Astrocyte (in vitro differentiated cells and primary cell): Measurements from ENCODE around the gene CTSW. TPM values are rescaled to one million over a fixed set of nuclear protein-coding genes. Genes with fewer than 3 reads are reported as not detected.

Source experiments
- DNase-seq: peaks from one replicate; pipeline ENCODE4 v3.0.0-alpha.2; 2010; ENCODE audit warnings: low read depth
- FAIRE-seq: peaks from 2 replicates; lab custom pipeline; 2011; peaks lifted over from hg19 to GRCh38; lab: Jason Lieb, UNC
- H2AFZ ChIP-seq: 2 replicates; pipeline ENCODE4 v1.6.0; 2012; ENCODE audit warnings: low read depth, low read length, inconsistent platforms
- H3K27ac ChIP-seq: 2 replicates; pipeline ENCODE4 v1.5.1; 2011; ENCODE audit warnings: low read depth, low read length, inconsistent platforms
- H3K27me3 ChIP-seq: 2 replicates; pipeline ENCODE4 v1.6.0; 2011; ENCODE audit warnings: low read length, inconsistent platforms; ENCODE audit not compliant: insufficient read depth
- H3K36me3 ChIP-seq: 2 replicates; pipeline ENCODE4 v1.5.1; 2011; ENCODE audit warnings: low read length, inconsistent platforms; ENCODE audit not compliant: insufficient read depth
- H3K4me1 ChIP-seq: 2 replicates; pipeline ENCODE4 v1.5.1; 2011; ENCODE audit warnings: low read length, inconsistent platforms; ENCODE audit not compliant: insufficient read depth
- H3K4me2 ChIP-seq: 2 replicates; pipeline ENCODE4 v1.6.0; 2012; ENCODE audit warnings: low read length, inconsistent platforms
- H3K4me3 ChIP-seq: 2 replicates; pipeline ENCODE4 v1.5.1; 2011; ENCODE audit warnings: low read depth, mild to moderate bottlenecking, low read length, inconsistent platforms; ENCODE audit not compliant: insufficient read depth
- H3K79me2 ChIP-seq: 2 replicates; pipeline ENCODE4 v1.6.0; 2012; ENCODE audit warnings: mild to moderate bottlenecking, low read length, inconsistent platforms; ENCODE audit not compliant: insufficient read depth
- H3K9ac ChIP-seq: 2 replicates; pipeline ENCODE4 v1.6.0; 2012; ENCODE audit warnings: mild to moderate bottlenecking, low read length, inconsistent platforms
- H3K9me3 ChIP-seq: 2 replicates; pipeline ENCODE4 v1.5.1; 2012; ENCODE audit warnings: low read depth, mild to moderate bottlenecking, low read length, inconsistent platforms; ENCODE audit not compliant: insufficient read depth
- H4K20me1 ChIP-seq: 2 replicates; pipeline ENCODE4 v1.6.0; 2012; ENCODE audit warnings: low read length, inconsistent platforms; ENCODE audit not compliant: insufficient read depth
- H3K27ac Mint-ChIP-seq: one replicate; pipeline ENCODE4 v1.8.0; 2021; ENCODE audit warnings: mild to moderate bottlenecking, mixed read lengths; ENCODE audit not compliant: unreplicated experiment
- H3K27me3 Mint-ChIP-seq: one replicate; pipeline ENCODE4 v1.8.0; 2021; ENCODE audit warnings: low read depth, mixed read lengths; ENCODE audit not compliant: unreplicated experiment
- H3K36me3 Mint-ChIP-seq: one replicate; pipeline ENCODE4 v1.8.0; 2021; ENCODE audit warnings: low read depth, mixed read lengths; ENCODE audit not compliant: unreplicated experiment
- H3K4me1 Mint-ChIP-seq: one replicate; pipeline ENCODE4 v1.8.0; 2021; ENCODE audit warnings: low read depth, mixed read lengths; ENCODE audit not compliant: unreplicated experiment
- H3K4me3 Mint-ChIP-seq: one replicate; pipeline ENCODE4 v1.8.0; 2021; ENCODE audit warnings: mild to moderate bottlenecking, moderate library complexity, mixed read lengths; ENCODE audit not compliant: unreplicated experiment
- H3K9me3 Mint-ChIP-seq: one replicate; pipeline ENCODE4 v1.8.0; 2021; ENCODE audit warnings: mild to moderate bottlenecking, mixed read lengths; ENCODE audit not compliant: unreplicated experiment
- EZH2 ChIP-seq: IDR thresholded peaks from 2 replicates; pipeline ENCODE4 v1.6.1; 2012; ENCODE audit warnings: mild to moderate bottlenecking, low read length, inconsistent platforms; ENCODE audit not compliant: insufficient read depth
- total RNA-seq: library from RNA; stranded (reverse); gene quantifications from 2 replicates; pipeline ENCODE4 v1.2.1, GENCODE V29; 2021
- TF ChIP-seq, protein P1 (sequence below): IDR thresholded peaks from 2 replicates; pipeline ENCODE4 v1.5.1; 2011; ENCODE audit warnings: low read depth, mild to moderate bottlenecking, inconsistent platforms, low read length, moderate library complexity; ENCODE audit not compliant: insufficient read depth

Gene CTSW
- total RNA-seq, 1 donor from 2014 or later: not detected

DNA sequence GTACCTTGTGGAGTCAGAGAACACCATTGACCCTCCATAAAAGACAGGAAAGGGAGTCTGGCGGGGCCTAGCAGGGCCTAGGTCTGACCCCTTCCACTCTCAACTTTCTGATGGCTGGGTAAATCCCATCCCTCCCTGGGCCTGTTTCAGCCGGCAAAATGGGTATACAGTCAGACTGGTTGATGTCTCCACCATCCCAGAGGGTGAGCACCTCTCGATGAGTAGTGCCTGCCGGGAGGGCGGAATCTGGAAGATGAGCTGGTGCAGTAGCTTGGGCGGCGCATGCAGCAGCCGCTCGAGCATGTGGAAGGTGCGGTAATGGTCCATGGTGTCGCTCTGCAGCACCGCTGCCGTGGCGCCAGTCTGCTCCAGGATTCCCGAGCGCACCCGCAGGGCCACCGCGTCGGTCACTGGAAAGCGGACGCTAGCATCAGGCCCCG lies 8.1 kb downstream of the CTSW start:
- Mint-ChIP-seq H3K36me3 (peaks cover 15% of the 10 kb centered on the region), H3K27ac (peak overlapping the region; percentile 69), H3K27me3 (no peaks in the 10 kb centered on the region), H3K4me1 (peaks cover 28% of the 10 kb centered on the region), H3K4me3 (peak overlapping the region; percentile 97), H3K9me3 (no peaks in the 10 kb centered on the region)
- H3K4me3 ChIP-seq: peak overlapping the region; percentile 87
- FAIRE-seq: no peak
- H2AFZ ChIP-seq: peak overlapping the region; percentile 95
- peak overlapping the region; percentile 99 for H3K4me2 ChIP-seq
- DNase-seq: no peak
- TF ChIP-seq, protein P1, sequence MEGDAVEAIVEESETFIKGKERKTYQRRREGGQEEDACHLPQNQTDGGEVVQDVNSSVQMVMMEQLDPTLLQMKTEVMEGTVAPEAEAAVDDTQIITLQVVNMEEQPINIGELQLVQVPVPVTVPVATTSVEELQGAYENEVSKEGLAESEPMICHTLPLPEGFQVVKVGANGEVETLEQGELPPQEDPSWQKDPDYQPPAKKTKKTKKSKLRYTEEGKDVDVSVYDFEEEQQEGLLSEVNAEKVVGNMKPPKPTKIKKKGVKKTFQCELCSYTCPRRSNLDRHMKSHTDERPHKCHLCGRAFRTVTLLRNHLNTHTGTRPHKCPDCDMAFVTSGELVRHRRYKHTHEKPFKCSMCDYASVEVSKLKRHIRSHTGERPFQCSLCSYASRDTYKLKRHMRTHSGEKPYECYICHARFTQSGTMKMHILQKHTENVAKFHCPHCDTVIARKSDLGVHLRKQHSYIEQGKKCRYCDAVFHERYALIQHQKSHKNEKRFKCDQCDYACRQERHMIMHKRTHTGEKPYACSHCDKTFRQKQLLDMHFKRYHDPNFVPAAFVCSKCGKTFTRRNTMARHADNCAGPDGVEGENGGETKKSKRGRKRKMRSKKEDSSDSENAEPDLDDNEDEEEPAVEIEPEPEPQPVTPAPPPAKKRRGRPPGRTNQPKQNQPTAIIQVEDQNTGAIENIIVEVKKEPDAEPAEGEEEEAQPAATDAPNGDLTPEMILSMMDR: no peak
- TF ChIP-seq EZH2: no peak
- H3K36me3 ChIP-seq: peaks cover 17% of the 10 kb centered on the region
- peaks cover 61% of the 10 kb centered on the region for H4K20me1 ChIP-seq
- H3K9me3 ChIP-seq: no peaks in the 10 kb centered on the region
- peak overlapping the region; percentile 87 for H3K9ac ChIP-seq
- peak overlapping the region; percentile 85 for H3K27ac ChIP-seq
- peaks cover 52% of the 10 kb centered on the region for H3K79me2 ChIP-seq
- H3K4me1 ChIP-seq: peaks cover 55% of the 10 kb centered on the region
- no peaks in the 10 kb centered on the region for H3K27me3 ChIP-seq

DNA sequence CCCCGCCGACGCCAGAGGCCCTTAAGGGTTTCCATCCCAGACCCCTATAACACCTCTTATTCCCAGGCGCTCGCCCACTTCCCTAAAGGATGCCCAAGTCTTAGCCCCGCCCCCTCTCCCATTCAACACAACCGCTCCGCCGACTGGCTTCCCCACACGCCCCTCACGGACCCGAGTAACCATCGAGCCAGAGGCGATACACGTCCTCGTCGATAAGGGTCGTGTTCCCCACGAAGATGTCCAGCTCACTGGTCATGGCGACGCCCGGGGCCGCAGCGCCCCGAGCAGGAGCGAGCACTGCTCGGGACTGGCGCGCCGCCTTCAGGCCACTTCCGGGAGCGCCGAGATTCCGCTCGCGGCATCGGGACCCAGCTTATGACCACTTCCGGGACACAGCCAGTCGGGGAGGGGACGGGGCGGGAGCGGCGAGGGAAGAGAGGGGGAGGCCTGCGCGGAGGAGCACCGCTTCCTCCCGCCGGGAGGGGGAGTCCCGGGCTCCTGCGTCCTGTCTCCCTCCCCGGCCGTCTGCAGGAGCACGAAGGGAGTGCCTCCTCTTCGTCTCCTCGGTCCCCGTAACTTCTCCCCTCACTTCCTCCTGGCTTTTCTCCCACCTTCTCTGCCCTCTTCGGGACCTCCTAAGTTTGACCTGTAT lies 8.7 kb downstream of the CTSW start, which contains the start of gene FIBP:
Gene FIBP, minus strand, starts transcription at position 309 of the 652 bp plus-strand sequence. Its CDS starts 53 bp downstream, at position 256.
- Histone ChIP-seq H3K36me3 (peaks cover 15% of the 10 kb centered on the region), H3K4me3 (peak within 1 kb of the TSS; percentile 87), H3K9ac (peak within 1 kb of the TSS; percentile 87), H3K9me3 (no peaks in the 10 kb centered on the region), H3K27me3 (no peaks in the 10 kb centered on the region), H3K4me1 (peaks cover 59% of the 10 kb centered on the region), H3K27ac (peak within 1 kb of the TSS; percentile 85), H3K4me2 (peak within 1 kb of the TSS; percentile 99), H2AFZ (peak within 1 kb of the TSS; percentile 95), H3K79me2 (peaks cover 58% of the 10 kb centered on the region), H4K20me1 (peaks cover 61% of the 10 kb centered on the region)
- Mint-ChIP-seq H3K27me3 (no peaks in the 10 kb centered on the region), H3K27ac (peak within 1 kb of the TSS; percentile 98), H3K4me3 (peak within 1 kb of the TSS; percentile 97), H3K4me1 (peaks cover 30% of the 10 kb centered on the region), H3K9me3 (no peaks in the 10 kb centered on the region), H3K36me3 (peaks cover 14% of the 10 kb centered on the region)
- FAIRE-seq (no peak), DNase-seq (peak; percentile 92)
- TF ChIP-seq EZH2: no peak
- TF ChIP-seq, protein P1: peak; percentile 40
